Nephron (organoid): ENCODE measurements around the gene GSTA4.
"Not testable (repeated sequence)": the region's sequence is repeated elsewhere in the genome, so short reads cannot be mapped to it uniquely, and the experiment has no call there.

Experiments used
- H3K27ac Mint-ChIP-seq, 3 experiments: 2 replicates each; pipeline ENCODE4 v1.8.0; 2020; ENCODE audit warnings: mixed read lengths in 3 of 3, mild to moderate bottlenecking in 2 of 3, moderate library complexity in 1 of 3
- H3K27me3 Mint-ChIP-seq: 2 replicates; pipeline ENCODE4 v1.8.0; 2021; ENCODE audit warnings: low read depth, mild to moderate bottlenecking, moderate library complexity, mixed read lengths
- H3K36me3 Mint-ChIP-seq: 2 replicates; pipeline ENCODE4 v1.8.0; 2020; ENCODE audit warnings: low read depth, mixed read lengths
- H3K4me1 Mint-ChIP-seq: 2 replicates; pipeline ENCODE4 v1.8.0; 2020; ENCODE audit warnings: mixed read lengths
- H3K4me3 Mint-ChIP-seq, 3 experiments: 2 replicates each; pipeline ENCODE4 v1.8.0; 2020; ENCODE audit warnings: mild to moderate bottlenecking in 3 of 3, mixed read lengths in 3 of 3, moderate library complexity in 2 of 3
- H3K9me3 Mint-ChIP-seq: 2 replicates; pipeline ENCODE4 v1.8.0; 2020; ENCODE audit warnings: mixed read lengths
- TF ChIP-seq, protein P1 (sequence below), 3 experiments: fragments of 200-600 bp; sonication (generic); IDR thresholded peaks; one replicate each; pipeline ENCODE4 v1.5.0; 2021; ENCODE audit warnings: antibody characterized with exemption in 3 of 3; ENCODE audit not compliant: unreplicated experiment in 3 of 3

Gene GSTA4

DNA sequence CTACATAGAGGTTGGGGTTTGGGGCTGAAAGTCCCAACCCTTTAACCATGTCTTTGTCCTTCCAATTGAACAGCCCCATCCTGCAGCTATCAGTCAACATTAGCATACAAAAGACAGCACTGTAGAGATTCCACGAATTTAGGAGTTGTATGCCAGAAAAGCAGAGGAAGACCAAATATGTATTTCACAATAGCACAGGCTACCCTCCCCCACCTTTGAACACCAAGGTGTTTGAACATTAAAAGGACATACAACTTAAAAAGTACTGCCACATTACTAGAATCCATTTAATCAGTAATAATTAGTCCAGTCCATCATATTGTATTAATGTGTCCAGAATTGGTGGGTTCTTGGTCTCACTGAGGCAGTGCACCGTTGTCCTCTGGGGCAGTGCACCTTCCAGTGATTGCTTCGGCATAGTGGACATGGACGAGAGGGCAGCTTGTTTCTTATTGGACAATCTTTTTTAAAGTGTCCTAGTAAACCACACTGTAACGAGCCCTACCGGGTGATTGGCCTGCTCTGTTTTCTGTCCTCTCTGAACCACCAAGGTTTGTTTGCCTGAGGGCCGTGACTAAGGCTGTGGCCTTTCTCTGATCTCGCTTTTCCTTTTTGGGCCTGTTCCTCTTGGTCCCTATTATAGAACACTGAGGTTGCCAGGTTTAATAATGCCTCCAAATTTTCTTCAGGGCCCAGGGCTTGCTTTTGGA lies 36.4 kb downstream of the GSTA4 start:
- no peaks in the 10 kb centered on the region for H3K9me3 Mint-ChIP-seq
- no peak overlapping the region for H3K4me3 Mint-ChIP-seq
- TF ChIP-seq, protein P1, sequence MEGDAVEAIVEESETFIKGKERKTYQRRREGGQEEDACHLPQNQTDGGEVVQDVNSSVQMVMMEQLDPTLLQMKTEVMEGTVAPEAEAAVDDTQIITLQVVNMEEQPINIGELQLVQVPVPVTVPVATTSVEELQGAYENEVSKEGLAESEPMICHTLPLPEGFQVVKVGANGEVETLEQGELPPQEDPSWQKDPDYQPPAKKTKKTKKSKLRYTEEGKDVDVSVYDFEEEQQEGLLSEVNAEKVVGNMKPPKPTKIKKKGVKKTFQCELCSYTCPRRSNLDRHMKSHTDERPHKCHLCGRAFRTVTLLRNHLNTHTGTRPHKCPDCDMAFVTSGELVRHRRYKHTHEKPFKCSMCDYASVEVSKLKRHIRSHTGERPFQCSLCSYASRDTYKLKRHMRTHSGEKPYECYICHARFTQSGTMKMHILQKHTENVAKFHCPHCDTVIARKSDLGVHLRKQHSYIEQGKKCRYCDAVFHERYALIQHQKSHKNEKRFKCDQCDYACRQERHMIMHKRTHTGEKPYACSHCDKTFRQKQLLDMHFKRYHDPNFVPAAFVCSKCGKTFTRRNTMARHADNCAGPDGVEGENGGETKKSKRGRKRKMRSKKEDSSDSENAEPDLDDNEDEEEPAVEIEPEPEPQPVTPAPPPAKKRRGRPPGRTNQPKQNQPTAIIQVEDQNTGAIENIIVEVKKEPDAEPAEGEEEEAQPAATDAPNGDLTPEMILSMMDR (IDR thresholded peaks at IDR 0.05; ENCODE audit: unreplicated experiment in 3 of 3) = no peak
- H3K27ac Mint-ChIP-seq = no peak overlapping the region
- peaks cover 11% of the 10 kb centered on the region for H3K27me3 Mint-ChIP-seq
- no peaks in the 10 kb centered on the region for H3K36me3 Mint-ChIP-seq
- H3K4me1 Mint-ChIP-seq = no peaks in the 10 kb centered on the region

DNA sequence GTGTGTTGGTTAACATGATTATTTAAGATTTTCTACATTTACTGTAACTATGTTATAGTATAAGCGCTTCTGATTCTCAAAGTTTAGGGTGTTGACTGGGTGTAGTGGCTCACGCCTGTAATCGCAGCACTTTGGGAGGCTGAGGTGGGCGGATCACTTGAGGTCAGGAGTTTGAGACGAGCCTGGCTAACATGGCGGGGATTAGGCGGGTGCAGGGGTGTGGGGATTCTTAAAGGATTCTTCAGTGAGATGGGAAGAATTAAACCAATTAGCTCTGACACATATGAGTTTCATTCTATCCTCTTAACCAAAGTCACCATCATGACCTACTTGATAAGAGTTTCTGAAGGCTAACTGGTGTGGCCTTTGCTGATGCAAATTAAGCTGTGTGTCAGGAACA lies 39.2 kb downstream of the GSTA4 start:
- TF ChIP-seq, protein P1 (IDR thresholded peaks at IDR 0.05; ENCODE audit: unreplicated experiment in 3 of 3) = no peak
- Mint-ChIP-seq H3K9me3 (no peaks in the 10 kb centered on the region), H3K4me1 (no peaks in the 10 kb centered on the region), H3K4me3 (no peak overlapping the region), H3K27me3 (peaks cover 4% of the 10 kb centered on the region), H3K36me3 (no peaks in the 10 kb centered on the region), H3K27ac (no peak overlapping the region)

DNA sequence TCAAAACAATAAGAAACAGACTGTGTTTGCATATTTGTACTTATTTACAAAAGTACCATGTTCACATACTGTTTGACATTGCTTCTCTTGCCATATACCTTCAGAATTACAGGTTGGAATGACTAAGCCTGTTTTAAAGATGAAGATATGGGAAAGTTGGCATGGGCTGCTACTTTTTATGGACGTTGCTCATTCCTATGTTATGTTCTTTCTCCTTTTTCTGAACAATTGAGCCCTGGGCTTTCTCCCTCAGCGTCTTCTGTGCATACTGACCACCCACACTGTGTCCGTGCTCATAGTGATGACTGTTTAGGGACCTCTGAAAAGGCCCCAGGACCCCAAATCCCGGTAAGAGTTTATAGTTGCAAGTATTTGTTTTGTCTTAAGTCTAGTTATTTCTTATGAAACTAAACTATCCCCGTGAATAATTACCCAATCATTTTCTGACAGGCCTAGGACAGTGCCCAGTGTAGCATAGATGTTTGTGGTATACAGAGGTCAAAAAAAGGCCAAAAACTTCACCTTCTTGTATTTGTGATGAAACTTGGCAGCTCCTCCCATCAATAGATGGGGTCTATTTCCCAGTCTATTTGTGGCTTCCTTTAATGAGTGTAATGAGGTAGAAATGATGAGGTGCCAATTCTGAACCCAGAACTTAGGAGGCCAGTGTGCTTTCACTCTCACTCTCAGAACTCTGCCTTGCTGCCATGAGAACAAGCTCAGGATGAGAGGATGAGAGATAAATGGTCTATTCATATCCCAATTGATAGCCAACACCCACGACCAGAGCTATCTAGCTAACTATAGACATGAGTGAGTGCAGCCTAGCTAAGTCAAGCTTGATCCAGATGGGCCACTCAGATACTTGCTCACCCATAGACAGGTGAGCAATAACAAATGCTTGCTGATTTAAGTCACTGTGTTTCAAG lies 40.9 kb downstream of the GSTA4 start:
- H3K27ac Mint-ChIP-seq = no peak overlapping the region
- TF ChIP-seq, protein P1 (IDR thresholded peaks at IDR 0.05; ENCODE audit: unreplicated experiment in 3 of 3) = no peak
- peaks cover 4% of the 10 kb centered on the region for H3K27me3 Mint-ChIP-seq
- H3K4me1 Mint-ChIP-seq = no peaks in the 10 kb centered on the region
- H3K4me3 Mint-ChIP-seq = no peak overlapping the region
- no peaks in the 10 kb centered on the region for H3K9me3 Mint-ChIP-seq
- no peaks in the 10 kb centered on the region for H3K36me3 Mint-ChIP-seq

DNA sequence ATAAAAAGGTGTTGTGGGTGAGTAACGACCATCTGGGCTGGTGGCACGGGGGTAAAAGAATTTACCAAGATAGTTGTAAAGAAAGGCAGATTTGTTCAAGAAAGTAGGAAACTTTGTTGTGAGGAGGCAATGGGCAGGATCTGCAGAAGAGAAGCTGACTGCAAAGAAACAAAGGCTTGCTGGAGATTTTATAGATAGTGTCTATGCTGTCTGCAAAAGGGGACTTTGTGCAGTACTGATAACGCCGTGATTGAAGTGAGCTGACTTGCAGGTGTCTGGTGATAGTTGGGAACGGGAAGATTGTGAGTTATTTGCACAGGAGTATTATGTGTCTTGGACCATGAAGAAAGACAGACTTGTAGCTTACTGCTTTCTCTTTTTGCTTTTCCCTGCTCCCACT lies 48.8 kb downstream of the GSTA4 start:
- TF ChIP-seq, protein P1 (IDR thresholded peaks at IDR 0.05; ENCODE audit: unreplicated experiment in 3 of 3) = no peak
- H3K27ac Mint-ChIP-seq = no peak overlapping the region
- no peaks in the 10 kb centered on the region for H3K36me3 Mint-ChIP-seq
- peaks cover 5% of the 10 kb centered on the region for H3K4me1 Mint-ChIP-seq
- no peaks in the 10 kb centered on the region for H3K27me3 Mint-ChIP-seq
- H3K4me3 Mint-ChIP-seq = no peak overlapping the region
- no peaks in the 10 kb centered on the region for H3K9me3 Mint-ChIP-seq

DNA sequence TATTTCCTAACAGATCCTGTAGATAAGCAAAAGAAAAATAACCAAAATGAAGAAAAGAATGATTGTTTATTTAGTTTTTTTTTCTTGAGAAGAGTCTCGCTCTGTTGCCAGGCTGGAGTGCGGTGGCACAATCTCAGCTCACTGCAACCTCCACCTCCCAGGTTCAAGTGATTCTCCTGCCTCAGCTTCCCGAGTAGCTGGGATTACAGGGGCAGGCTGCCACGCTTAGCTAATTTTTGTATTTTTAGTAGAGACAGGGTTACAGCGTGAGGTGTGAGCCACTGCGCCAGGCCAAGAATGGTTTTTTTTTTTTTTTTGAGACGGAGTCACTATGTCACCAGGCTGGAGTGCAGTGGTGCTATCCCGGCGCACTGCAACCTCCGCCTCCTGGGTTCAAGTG lies 52.3 kb downstream of the GSTA4 start:
- not testable (repeated sequence) for H3K4me3 Mint-ChIP-seq, H3K4me1 Mint-ChIP-seq, H3K36me3 Mint-ChIP-seq, H3K27ac Mint-ChIP-seq, H3K27me3 Mint-ChIP-seq, H3K9me3 Mint-ChIP-seq

DNA sequence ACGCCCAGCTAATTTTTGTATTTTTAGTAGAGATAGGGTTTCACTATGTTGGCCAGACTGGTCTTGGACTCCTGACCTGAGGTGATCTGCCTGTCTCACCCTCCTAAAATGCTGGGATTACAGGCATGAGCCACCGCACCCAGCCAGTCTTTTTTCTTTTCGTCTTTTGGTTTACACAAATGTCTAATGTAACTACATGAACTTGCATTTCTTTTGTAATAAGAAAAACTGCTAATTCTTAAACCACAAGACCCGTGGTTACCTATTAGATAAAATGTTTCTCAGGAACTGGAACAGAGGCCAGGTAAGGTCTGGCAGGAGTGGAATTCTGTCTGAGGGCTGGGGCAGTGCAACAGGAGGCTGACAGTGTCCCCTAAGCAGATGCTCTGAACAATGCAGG lies 52.9 kb downstream of the GSTA4 start:
- H3K9me3 Mint-ChIP-seq = no peaks in the 10 kb centered on the region
- no peak overlapping the region for H3K4me3 Mint-ChIP-seq

More for the DNA sequence above, 52.9 kb downstream of the GSTA4 start:
- peaks cover 5% of the 10 kb centered on the region for H3K4me1 Mint-ChIP-seq
- no peaks in the 10 kb centered on the region for H3K36me3 Mint-ChIP-seq
- TF ChIP-seq, protein P1 (IDR thresholded peaks at IDR 0.05; ENCODE audit: unreplicated experiment in 3 of 3) = no peak
- H3K27ac Mint-ChIP-seq = no peak overlapping the region
- no peaks in the 10 kb centered on the region for H3K27me3 Mint-ChIP-seq
